ENCODE data around the gene STAG2.

- TF ChIP-seq CTCF (conservative IDR thresholded peaks at IDR 0.05) (no peak), ZFX (IDR thresholded peaks at IDR 0.05) (no peak)
These were observed 31.8 kb downstream of the STAG2 start for GRCh38 chrX:123993326-123993725.
